Testis (tissue), 3 donors: ENCODE measurements around the gene PBX1. TPM values are rescaled to one million over a fixed set of nuclear protein-coding genes. Genes with fewer than 3 reads are reported as not detected.

Experiments
- DNase-seq: peaks from one replicate; pipeline ENCODE4 v3.0.0-alpha.2; 2019
- H3K27ac ChIP-seq, 2 donors: fragments of 200-600 bp; sonication (generic); one replicate each; pipeline ENCODE4 v1.5.1; 2019
- H3K27me3 ChIP-seq: fragments of 200-600 bp; sonication (generic); one replicate; pipeline ENCODE4 v1.5.1; 2019
- H3K36me3 ChIP-seq: fragments of 200-600 bp; sonication (generic); one replicate; pipeline ENCODE4 v1.5.1; 2017; ENCODE audit warnings: low read depth; ENCODE audit errors: missing control alignments
- H3K4me1 ChIP-seq: fragments of 200-600 bp; sonication (generic); one replicate; pipeline ENCODE4 v1.5.1; 2019
- H3K4me3 ChIP-seq, 2 donors: fragments of 200-600 bp; sonication (generic); one replicate each; pipeline ENCODE4 v1.5.1; 2017 to 2019
- H3K9me3 ChIP-seq: fragments of 200-600 bp; sonication (generic); one replicate; pipeline ENCODE4 v1.5.1; 2017
- POLR2A ChIP-seq: fragments of 450-650 bp; IDR thresholded peaks from one replicate; pipeline ENCODE4 v1.6.1; 2017; ENCODE audit warnings: antibody characterized with exemption, mild to moderate bottlenecking, moderate library complexity
- WGBS, 2 donors: methylation state at CpG; one replicate each; pipeline ENCODE4 v1.1.5; 2018; 5-methylcytosine and 5-hydroxymethylcytosine counted together
- intact Hi-C: fragments of 100-400 bp; cut with DNase I; formaldehyde crosslinking; loops from one replicate; pipeline ENCODE4 v1.15.1; 2023; ENCODE audit warnings: low total_unique reads
- polyA plus RNA-seq: library from polyadenylated mRNA; stranded (reverse); fragments of 350-450 nt; fragmentation: Illumina TruSeq; extraction: RNeasy Lipid Tissue Mini Kit (QIAGEN cat#74804); gene quantifications from one replicate; pipeline ENCODE4 v1.2.3, GENCODE V29; 2014; ENCODE audit warnings: low read depth, low replicate concordance; ENCODE audit not compliant: insufficient read depth
- total RNA-seq, 2 donors: library from RNA; depleted of rRNA; stranded (reverse); fragments of >200 nt; gene quantifications; one replicate each; pipeline ENCODE4 v1.2.3, GENCODE V29; 2016
- TF ChIP-seq, protein P1 (sequence below), 3 experiments: fragments of 450-650 bp in 2 of 3; fragments of 200-600 bp in 1 of 3; sonication (generic) in 1 of 3; IDR thresholded peaks; one replicate each; pipeline ENCODE4 v1.5.1; 2016 to 2019; ENCODE audit warnings: antibody characterized with exemption in 3 of 3, mild to moderate bottlenecking in 2 of 3, moderate library complexity in 1 of 3

PBX1 gene
- total and polyA plus RNA-seq, 3 donors from 2014 or later: 20.2 to 25.0 (median 20.3) TPM

DNA sequence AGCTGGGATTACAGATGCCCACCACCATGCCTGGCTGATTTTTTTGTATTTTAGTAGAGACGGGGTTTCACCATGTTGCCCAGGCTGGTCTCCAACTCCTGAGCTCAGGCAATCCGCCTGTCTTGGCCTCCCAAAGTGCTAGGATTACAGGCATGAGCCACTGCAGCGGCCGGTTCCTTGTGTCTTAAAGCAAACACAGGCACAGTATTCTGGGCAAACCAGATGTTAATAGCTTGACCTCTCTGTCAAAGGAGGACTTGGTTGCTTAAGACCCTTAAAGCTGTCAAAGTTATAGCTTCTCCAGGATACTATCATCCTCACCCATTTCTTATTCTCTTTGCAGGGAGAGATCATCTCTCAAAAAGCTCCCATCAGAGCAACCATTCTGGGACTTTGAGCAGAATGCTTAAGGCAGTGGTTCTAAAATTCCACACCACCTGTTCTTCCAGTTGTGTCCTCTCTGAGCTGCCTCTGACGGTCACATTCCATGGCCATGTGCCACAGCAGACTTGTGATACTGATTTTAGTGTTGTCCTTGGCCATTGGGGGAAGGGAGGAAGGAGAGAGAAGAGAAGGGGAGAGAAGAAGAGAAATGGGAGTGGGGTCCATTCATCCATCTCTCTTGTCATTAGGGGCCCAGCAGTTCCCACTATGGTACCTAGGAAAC lies 81.8 kb downstream of the PBX1 start:
- no peaks in the 10 kb centered on the region for H3K9me3 ChIP-seq
- no peak for DNase-seq
- H3K27ac ChIP-seq: peak overlapping the region in 1 of 2 donors; percentile 60
- H3K4me1 ChIP-seq: peaks cover 8% of the 10 kb centered on the region
- H3K36me3 ChIP-seq: no peaks in the 10 kb centered on the region
- WGBS, 2 donors: 62 to 63% methylated on average over 5 of the region's 5 CpGs
- TF ChIP-seq, protein P1, sequence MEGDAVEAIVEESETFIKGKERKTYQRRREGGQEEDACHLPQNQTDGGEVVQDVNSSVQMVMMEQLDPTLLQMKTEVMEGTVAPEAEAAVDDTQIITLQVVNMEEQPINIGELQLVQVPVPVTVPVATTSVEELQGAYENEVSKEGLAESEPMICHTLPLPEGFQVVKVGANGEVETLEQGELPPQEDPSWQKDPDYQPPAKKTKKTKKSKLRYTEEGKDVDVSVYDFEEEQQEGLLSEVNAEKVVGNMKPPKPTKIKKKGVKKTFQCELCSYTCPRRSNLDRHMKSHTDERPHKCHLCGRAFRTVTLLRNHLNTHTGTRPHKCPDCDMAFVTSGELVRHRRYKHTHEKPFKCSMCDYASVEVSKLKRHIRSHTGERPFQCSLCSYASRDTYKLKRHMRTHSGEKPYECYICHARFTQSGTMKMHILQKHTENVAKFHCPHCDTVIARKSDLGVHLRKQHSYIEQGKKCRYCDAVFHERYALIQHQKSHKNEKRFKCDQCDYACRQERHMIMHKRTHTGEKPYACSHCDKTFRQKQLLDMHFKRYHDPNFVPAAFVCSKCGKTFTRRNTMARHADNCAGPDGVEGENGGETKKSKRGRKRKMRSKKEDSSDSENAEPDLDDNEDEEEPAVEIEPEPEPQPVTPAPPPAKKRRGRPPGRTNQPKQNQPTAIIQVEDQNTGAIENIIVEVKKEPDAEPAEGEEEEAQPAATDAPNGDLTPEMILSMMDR (IDR thresholded peaks at IDR 0.05): no peak
- TF ChIP-seq POLR2A: no peak
- H3K4me3 ChIP-seq: no peak overlapping the region
- intact Hi-C loops: no loop called here
- H3K27me3 ChIP-seq: no peaks in the 10 kb centered on the region

DNA sequence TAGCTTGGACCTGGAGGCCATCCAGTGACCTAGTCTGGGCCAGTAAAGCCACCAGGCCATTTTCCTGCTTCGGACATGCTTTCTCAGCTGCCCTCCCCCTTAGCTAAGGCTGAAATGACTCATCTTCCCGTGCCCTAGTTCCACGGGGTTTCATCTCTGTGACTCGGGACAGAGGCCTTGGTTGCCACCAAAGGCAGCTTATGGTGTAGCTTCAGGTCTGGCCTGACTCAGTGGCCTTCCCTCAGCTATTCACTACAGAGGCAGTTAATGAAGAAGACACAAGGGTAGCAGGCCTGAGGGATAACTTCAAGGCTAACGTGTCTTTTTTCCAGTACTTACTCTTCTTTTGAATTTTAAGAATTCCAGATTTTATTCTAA lies 82.4 kb downstream of the PBX1 start:
- no peak for DNase-seq
- peaks cover 8% of the 10 kb centered on the region for H3K4me1 ChIP-seq
- no peaks in the 10 kb centered on the region for H3K36me3 ChIP-seq
- intact Hi-C loops: no loop called here
- 62 to 63% methylated on average over 5 of the region's 5 CpGs for WGBS, 2 donors
- TF ChIP-seq, protein P1 (IDR thresholded peaks at IDR 0.05): no peak
- TF ChIP-seq POLR2A: no peak
- no peak overlapping the region for H3K4me3 ChIP-seq
- H3K27me3 ChIP-seq: no peaks in the 10 kb centered on the region
- no peaks in the 10 kb centered on the region for H3K9me3 ChIP-seq
- peak overlapping the region in 1 of 2 donors; percentile 60 for H3K27ac ChIP-seq

DNA sequence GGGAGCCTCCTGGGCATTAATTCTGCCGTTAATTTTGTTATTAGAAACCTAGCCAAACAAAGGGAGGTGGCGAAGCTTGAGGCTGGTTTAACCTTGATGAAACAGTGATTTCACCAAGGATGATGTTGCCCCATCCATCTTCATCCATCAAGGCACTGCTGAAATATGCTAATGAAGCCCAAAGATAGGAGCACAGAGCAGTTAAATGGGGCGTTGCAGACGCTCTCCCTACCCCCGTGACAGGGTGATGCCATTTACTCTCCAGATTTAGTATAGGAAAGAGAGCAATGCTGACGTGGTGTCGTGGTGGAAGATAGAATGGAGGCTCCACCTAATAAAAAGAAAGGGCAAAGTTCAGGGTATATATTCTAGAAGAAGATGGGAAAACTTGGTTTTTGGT lies 84.0 kb downstream of the PBX1 start:
- Histone ChIP-seq H3K27ac (no peak overlapping the region), H3K36me3 (no peaks in the 10 kb centered on the region), H3K4me1 (peaks cover 8% of the 10 kb centered on the region), H3K27me3 (no peaks in the 10 kb centered on the region), H3K9me3 (no peaks in the 10 kb centered on the region), H3K4me3 (no peak overlapping the region)
- intact Hi-C loops: no loop called here
- TF ChIP-seq POLR2A: no peak
- TF ChIP-seq, protein P1 (IDR thresholded peaks at IDR 0.05): no peak
- 79 to 87% methylated on average over 7 of the region's 7 CpGs for WGBS, 2 donors
- DNase-seq: no peak

DNA sequence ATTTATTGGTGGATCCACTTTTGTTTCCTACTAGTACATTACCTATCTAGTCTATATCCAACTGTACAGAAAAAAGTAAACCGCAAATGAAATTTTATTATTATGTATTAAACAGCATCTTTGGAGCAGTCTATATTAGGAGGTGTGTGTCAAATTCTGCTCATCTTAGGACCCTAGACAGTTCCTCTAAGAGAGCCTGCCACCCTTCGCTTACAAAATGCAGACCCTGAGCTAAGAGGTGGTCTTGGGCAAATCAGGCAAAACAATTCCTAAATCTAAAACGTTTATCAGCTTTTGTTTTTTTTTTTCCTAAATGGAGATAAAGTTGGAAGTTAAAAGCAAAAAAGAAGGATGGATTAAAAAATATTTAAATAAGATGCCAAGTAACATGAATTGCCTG lies 85.3 kb downstream of the PBX1 start:
- WGBS, 2 donors: 69 to 72% methylated on average over 3 of the region's 3 CpGs
- H3K9me3 ChIP-seq: no peaks in the 10 kb centered on the region
- no peak overlapping the region for H3K4me3 ChIP-seq
- no peaks in the 10 kb centered on the region for H3K27me3 ChIP-seq
- TF ChIP-seq, protein P1 (IDR thresholded peaks at IDR 0.05): no peak
- no peak for TF ChIP-seq POLR2A
- intact Hi-C loops: no loop called here
- DNase-seq: no peak
- H3K36me3 ChIP-seq: no peaks in the 10 kb centered on the region
- peaks cover 11% of the 10 kb centered on the region for H3K4me1 ChIP-seq
- H3K27ac ChIP-seq: no peak overlapping the region
